NCI-H510A treated with DMSO at 0.1 percent for 48 hours (cell line): ENCODE results near the gene AFF3.

Source experiments
- DNase-seq: peaks from one replicate; lab custom pipeline; 2025; lab: John Stamatoyannopoulos, UW

AFF3 gene

DNA sequence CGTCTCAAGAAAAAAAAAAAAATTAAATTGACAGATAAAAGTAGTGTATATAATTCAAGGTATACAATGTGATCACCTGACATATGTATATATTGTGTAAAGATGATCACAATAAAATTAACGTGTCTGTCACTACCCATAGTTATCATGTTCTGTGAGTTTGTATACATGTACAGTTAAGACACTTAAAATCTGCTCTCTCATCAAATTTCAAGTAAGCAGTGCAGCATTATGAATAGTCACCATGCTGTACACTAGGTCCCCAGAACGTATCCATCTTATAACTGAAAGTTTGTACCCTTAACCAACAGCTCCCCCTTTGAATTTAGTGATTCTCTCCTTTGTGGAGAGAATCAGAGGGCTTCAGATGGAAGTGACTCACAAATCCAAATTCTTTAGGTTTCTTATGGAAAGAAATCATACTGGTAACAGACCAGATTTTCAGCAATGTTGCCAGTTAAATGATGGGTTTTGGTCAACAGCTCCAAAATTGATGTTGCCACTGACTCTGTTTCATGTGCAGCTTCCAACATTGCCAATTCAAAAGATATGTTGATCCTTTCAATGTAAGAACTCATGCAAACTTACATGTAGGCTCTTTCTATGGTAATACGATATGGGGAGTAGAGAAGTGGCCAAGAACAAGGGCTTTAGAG is 281.5 kb downstream of the AFF3 start:
- DNase-seq, result no peak

DNA sequence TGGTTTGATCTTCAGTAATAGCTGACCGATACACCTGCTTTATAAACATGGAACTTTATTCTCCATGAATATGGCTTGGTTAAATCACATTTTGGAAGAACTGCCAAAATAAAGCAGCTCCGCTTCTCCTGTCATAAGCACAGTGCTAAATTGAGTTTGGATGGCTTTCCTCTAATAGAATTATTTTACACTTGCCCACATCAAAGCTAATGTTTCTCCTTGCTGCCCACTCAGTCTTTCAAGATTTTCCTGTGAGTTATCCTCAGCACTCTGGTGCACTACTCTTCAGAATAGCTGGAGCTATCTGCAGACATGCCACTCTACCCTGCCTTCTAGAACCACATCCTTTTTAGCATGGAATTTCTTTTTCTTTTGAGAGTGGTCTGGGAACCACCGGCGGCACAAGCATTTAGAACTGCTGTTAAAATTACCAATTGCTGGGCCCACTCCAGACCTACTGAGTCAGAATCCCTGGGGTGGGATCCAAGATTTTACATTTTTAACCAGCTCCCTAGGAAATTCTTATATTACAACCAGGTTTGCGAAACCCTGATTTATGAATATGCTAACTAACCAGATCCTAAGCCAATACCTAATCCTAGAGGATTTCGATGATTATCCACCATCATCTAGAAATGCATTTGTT is 283.3 kb downstream of the AFF3 start:
- no peak for DNase-seq

DNA sequence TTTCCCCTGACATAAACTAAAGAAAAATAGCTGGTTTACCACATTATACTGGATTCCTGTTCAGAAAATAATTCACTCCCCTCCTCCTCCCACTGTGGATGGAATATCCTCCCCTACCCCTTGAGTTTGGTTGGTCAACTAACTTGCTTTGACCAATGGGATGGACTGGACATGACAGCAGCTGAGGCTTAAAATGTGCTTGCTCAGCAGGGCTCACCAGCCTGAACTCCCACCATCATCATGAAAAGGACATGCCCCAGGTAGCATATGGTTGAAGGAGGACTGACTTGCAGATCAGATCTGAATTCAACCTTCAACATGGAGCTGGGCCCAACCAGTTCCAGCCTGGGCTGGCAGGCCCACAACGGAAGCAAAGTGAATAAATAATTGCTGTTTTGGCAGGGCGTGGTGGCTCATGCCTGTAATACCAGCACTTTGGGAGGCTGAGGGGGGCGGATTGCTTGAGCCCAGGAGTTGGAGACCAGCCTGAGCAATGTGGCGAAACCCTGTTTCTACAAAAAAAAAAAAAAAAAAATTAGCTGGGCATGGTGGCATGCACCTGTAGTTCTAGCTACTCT is 284.4 kb downstream of the AFF3 start:
- no peak for DNase-seq

DNA sequence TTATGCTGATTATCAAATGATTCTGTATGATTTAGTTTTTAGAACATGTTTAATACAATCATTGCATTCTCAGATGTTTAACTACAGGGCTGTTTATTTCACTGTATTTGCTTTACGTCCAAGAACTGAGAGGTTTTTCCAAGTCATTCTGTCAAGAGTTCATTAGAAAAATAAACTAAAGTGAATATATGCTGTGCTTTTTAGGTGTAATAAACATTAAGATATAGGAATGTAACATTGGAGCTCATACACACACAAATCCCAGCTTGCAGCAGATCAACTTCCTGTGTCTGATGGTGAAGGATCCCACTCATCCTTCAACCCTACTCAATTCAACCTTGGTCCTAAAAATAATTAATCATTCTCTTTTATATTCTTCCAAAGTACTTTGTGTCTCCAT is 285.0 kb downstream of the AFF3 start:
- DNase-seq, result no peak

DNA sequence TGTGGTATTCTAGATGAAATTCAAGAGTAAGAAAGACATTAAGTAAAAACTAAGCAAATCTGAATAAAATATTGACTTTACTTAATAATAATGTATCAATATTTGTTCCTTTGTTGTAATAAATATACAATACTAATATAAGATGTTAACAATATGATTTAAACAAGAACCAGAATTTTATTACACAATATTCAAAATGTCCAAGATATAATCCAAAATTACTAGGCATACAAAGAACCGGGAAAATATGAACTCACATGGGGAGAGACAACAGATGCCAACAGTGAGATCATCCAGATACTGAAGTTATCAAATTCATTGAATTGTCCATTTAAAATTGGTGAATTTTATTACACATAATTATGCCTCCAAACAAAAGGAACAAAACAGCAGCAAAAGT is 286.3 kb downstream of the AFF3 start:
- no peak for DNase-seq

DNA sequence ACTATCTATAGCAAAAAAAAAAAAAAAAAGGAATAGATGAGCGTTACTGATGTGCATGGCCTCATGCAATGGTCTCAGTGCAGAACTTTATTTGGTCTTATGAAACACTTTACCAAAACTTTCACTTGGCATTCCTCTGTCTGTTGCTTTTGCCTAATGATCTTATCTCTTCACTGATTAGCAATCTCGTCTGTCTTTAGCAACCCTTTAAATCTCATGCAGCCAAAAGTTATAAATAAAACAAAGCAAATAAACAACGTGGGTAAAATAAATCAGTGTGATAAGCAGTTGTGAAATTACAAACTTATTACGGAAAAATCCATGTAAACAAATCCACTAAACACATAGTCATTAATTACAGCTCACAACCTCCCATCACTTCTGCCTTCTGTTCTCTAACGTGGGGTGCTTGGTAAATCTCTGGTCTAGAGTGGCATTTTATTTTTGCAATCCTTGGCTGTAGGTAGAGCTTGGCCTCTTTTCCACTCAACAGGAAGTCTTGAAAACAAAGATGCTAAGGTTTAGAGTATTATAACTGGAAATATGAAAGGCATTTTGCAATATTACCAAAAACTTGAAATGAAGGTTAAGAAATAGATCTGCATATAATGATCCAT is 288.0 kb downstream of the AFF3 start:
- DNase-seq, result no peak

DNA sequence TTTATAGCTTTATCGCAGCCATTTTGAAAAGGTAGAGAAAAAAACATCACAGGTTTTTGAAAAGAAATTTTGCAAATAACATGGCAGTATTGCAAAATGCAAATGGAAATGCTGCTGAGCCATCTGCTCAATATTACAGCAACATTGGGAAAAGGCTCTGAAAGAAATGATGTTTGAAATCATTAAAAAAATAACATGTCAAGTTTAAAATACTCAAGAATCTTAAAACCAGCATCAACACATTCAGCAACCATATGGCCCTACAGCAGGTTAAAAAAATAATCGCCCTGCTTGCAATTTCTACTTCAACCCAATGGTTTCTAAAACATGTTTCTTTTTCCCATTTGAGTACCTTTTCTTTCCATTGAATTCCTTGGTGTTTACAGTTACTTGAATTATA is 289.4 kb downstream of the AFF3 start:
- no peak for DNase-seq

DNA sequence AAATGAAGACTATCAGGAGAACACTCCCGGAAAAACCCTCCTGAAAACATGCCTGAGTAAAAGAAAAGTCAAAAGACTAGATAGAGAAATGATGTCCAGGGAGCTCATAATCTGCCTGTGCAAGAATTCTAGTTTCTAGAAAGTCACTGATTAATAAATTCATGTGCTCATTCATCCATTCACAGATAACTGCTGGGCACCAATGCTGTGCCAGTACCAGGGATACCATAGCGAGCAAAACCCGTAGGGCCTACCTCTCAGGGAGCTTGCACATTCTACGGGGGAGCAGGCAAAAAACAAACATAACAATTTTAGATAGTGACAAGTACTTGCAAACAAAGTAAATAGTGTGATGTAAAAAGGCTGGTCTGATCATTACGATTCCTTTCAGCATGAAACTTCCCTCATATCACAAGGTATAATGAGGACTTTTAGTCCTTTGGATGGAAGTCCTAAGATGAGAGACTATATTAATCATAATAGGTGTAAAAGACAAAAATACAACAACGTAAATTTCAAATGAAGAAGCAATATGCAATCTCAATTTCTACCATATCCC is 289.9 kb downstream of the AFF3 start:
- DNase-seq, result no peak

DNA sequence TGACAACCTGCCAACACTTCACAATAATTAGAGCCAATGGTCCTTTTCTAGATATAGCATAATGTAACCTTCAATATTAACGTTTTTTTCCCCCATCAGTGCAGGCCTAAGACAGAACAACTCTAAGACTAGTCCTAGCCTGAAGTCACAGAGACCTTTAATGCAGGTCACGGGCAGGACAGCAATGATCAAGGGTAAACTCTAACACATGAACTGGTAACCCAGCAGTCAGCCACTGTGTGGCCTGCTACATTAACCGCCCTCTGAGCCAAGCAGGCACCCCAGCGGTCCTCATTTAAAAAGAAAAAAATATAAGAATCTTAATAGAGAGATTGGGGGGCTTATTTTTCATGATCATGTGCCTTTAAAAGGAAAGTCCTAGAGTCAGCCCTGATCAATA is 290.6 kb downstream of the AFF3 start:
- no peak for DNase-seq

DNA sequence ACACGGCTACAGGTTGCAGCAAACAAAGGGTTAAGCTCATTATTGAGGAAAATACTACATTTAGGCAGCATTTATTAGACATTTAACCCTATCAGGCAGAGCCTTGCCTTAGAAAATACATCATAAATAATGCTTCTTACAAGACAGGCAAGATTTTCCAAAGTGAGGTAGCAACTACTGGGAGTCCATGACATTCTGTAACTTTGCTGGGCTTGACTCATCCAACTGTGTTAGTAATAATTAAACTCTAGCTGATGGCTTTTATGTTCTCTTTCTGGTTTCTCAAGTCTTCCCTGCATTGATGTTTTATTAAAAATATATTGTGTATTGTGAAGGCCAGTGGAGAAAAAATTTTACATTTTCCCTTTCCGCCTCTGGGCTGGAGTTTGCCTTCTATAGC is 291.3 kb downstream of the AFF3 start:
- no peak for DNase-seq

DNA sequence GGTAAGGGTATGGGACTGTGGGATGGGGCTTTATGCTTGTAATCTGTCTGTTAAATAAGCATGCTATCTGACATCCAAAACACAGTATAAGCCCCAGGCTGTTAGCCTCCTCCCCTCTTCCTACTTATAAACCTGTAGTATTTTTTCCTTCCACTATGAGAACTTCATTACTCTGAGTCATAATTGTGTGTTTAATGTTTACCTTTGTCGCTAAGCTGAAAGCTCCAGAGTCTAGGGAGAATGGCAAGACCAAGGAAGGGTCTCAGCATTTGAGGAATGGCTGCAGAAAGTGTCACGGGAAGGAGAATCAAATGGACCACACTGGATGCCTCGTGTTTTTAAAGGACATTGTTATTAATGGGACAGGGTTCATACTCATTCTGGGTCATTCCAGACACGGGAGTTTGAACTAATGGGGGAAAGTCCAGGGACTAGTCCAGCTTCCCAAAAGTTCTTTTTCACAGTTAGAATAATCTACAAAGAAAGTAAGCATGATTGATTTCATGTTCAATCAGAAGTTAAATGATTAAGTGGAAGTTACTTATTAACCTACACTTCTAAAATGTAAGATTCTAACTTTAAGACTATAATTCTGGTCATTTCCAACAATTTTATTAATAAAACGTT is 292.2 kb downstream of the AFF3 start:
- DNase-seq, result no peak

DNA sequence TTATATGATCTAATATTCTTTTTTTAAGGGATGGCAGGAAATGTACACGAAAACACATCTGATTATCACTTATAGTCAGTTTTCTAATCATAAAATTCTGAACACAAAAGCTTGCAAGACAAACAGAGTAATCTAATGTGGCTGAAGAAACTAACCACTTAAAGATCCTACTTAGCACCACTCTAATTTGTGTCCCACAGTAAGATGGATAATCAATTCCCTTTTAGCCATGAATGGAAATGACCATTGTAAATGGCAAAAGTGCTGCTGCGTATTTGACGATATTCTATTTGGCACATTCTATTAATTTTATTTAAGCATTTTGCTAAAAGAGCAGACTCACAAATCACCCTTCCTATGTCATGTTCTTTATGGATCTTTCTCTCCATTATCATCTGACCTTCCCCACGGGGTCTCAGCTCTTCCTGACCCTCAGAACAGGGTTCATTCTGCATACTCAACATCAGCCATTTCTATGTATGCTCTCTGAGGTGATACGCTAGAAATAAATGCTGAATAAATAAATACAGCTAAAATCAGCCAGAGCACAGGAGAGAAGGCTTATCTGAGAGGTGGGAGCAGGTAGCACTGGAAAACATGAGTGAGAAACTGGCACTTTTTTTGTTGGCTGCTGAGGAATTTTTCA is 295.8 kb downstream of the AFF3 start:
- no peak for DNase-seq

DNA sequence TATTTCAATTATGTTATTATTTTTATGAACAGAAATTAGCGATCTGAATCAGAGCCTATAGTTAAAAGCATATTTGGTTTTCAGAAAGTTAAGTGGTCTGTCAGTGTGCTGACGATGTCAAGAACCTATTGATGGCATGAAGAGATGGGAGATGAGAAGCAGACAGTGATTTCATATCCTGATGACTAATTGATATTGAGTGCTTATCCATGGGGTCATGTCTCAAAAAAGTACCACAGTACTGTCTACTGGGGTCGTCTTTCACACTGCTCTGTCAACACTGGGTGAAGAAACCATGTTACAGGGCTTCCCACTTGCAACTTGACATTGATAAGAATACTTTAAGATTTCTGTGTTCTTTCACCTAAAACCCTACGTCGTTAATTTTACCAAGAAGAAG is 297.1 kb downstream of the AFF3 start:
- DNase-seq, result no peak

DNA sequence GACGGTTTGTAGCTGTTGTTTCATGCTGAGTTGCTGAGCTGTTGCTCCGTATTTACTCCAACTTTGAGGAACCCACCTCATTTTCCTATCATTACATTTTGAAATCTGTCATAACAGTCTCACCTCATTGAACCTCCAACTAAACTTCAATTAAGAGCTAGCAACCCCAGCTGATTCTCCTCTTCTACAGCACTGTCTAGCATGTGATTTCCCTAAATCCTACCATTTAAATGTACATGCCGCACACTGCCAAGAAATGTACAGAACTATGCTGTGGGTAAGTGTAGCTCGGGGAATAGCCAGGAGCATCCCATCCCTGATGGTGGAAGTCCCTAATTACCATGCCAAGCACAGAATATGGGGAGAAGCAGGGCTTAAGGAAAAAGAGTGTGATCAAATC is 299.9 kb downstream of the AFF3 start:
- DNase-seq, result no peak

DNA sequence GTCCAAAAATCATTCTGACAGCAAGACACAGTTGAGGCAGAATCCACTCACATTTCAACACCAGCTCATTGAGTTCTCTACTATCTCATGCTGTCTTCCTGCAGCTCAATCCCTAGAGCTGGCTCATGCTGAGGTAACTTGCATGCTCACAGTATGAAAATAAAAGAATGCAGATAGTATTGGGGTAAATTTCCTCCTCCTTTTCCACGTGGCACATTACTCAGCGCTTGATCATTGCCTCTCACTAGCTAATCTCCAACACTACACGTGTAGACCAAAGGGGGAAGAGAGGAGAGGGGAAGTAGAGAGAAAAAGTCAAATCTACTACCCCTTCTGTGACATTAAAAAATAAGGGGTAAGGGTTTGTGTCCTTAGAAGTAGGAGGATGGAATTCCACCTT is 300.6 kb downstream of the AFF3 start:
- DNase-seq, result no peak

DNA sequence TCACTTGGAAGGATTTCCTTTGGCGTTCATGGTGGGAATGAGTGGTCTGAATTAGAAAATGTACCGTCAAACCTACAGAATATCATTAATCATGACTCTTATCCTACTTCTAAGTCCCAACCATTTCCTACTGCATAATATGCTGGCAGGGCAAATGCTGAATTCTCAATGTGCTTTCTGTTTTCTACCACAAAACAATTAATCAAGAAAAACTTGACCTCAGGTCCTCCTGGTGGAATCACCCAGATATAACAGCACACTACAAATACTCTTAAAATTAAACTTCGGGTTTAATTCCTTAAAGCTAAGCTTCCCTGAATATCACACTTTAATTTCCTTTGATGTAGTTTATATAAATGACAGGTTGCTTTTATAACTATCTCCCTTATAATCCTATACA is 301.6 kb downstream of the AFF3 start:
- DNase-seq, result no peak

DNA sequence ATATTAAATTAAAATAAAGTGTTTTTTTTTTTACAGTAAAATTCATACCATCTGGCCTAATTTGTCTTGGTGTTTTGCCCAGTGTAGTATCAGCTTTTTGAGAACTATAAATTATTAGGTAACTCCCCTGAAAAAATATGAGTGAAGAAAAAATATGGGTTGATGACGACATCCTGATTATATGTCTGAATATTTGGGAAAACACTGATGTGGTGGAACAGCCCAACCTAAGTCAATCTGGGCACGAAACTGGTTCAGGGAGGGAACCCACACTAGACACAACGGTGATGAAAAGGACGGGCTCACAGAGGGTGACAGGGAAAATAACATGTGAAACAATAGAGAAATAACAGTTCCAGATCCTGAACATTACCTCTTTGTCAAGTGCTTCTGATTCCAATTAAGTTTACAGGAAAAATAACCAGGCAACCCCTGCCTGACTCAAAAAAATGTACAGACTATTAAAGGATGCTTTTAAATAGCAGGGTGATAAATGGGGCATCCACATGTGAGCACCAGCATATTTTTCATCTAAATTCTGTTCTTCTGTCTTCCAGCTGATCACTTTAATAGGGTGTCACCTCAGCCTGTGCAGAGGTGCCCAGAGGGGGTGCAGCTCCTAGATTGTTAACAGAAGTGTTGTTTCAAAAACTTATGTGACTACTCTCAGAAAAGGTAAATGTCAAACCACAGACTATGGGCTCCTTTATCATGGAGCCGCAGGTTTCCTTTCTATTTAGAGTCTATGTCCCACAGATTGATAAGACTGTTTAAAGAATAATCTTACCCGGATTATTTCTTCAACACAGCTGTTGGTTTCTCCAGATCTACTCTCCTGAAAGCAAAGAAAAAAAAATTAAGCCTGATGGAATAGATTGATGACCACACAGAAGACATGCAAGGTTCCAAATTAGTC is 305.4 kb downstream of the AFF3 start:
- DNase-seq, result no peak

DNA sequence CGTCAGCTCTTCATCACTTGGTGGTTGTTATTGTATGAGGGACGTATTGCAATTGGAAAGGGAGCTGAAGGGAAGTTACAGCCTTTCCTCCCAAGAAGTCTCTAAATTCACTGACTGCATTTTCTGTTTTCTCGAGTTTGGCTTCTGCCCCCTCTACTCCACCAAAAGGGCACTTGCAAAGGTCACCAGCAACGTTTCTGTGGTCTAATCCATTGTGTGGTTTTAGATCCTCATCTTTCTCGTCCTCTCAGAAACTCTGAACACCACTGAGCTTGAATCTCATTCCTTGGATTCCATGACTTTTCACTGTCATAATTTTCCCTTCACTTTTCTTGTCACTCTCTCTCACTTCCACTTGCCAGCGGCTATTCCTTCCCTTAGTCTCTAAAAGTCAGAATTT is 308.0 kb downstream of the AFF3 start:
- no peak for DNase-seq

DNA sequence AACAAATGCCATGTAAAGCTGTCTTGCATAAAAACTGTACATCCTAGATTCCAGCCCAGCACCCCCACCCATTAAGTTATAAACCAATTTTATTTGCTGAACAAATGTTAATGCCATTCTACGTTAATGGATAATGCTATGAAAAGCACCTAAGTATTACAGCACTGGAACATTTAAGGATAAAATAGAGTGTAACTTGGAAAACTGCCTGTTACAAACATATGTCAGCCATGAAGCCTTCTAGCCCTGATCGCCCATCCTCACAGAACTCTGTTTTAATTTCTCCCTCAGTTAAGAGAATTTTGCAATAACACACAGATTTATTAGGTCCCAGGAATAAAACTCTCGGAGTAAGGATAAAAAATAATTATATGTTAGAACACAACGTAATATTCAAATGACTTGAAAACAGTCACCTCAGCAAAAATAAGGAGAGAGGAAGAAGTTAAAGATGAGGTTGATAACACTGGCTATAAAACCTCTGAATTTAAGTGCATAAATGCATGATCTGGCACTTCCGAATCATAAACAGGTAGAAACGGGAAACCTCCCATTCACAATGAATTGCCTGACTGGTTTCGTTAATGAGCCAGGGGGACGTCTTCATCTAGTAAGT is 308.7 kb downstream of the AFF3 start:
- no peak for DNase-seq

DNA sequence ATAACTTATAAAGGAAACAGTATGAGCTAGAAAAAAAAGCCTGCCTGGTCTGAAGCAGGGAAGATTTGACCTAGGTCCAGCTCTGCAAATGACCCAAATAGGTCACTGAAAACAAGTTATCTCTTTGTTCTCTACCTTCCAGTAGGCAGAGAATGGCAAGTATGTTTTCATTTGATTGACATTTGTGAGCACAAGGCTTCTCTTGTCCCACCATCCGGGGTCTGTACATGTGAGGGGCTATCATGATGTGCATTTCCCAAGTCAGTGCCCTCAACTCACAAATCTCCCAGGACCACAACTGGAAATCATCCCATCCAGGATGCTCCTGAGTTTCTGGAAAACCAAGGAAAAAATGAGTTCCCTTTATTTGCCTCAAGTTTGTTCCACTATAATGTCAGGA is 309.5 kb downstream of the AFF3 start:
- DNase-seq, result no peak

DNA sequence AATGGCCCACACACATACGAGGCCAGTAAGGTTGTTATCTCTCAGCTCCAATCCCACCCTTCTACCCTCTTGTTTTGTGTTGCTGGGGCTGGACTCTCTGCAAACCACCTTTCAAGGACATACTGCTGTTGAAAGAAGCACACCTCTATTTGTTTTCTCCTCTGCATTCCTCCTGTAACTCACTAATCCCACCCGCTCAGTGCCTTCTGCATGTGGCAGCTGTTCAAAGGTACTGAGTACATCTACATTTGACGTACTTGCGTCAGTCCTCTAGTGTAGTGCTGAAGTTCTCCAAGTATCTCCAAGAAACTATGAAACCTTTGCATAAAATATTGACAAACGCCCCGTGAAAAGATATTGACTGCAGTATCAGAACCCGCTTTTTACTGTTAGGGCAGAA is 310.6 kb downstream of the AFF3 start:
- no peak for DNase-seq
